ENCODE measurements around the gene TGFBRAP1. TPM values are rescaled to one million over a fixed set of nuclear protein-coding genes. Genes with fewer than 3 reads are reported as not detected.
A peak's percentile ranks its signal among the peaks of the same experiment; 100 is the strongest.

The TGFBRAP1 gene
- polyA plus RNA-seq, 4 donors, result 14.7 to 17.3 (median 16.0) TPM

- no peak for DNase-seq (ENCODE audit: low read depth in 4 of 4, low spot score in 2 of 4)
Measured at GRCh38 chr2:105321875-105322646, 7.5 kb downstream of the TGFBRAP1 start.

- DNase-seq (ENCODE audit: low read depth in 4 of 4, low spot score in 2 of 4), result no peak
Measured at GRCh38 chr2:105320651-105321215, 8.8 kb downstream of the TGFBRAP1 start.

- no peak for DNase-seq (ENCODE audit: low read depth in 4 of 4, low spot score in 2 of 4)
Measured at GRCh38 chr2:105317937-105318336, 11.6 kb downstream of the TGFBRAP1 start.

DNA sequence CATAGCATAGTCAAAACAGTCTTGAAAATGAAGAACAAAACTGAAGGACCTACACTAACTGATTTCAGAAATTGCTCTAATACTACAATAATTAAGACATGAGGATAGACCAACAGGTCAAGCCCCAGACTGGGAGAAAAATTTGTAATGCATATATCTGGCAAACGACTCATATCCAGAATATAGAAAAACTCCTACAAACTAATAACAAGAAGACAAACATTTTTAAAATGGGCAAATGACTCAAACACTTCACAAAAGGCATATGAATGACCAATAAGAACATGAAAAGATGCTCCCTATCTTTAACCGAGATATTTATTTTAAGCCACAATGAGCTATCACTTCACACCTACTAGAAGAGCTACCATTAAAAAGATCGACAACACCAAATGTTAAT, 14.2 kb downstream of the TGFBRAP1 start:
- DNase-seq (ENCODE audit: low read depth in 4 of 4, low spot score in 2 of 4), result no peak

- no peak for DNase-seq (ENCODE audit: low read depth in 4 of 4, low spot score in 2 of 4)
Measured at GRCh38 chr2:105313877-105314276, 15.7 kb downstream of the TGFBRAP1 start.

GRCh38 chr2:105309147-105309545, 20.4 kb downstream of the TGFBRAP1 start:
- DNase-seq (ENCODE audit: low read depth in 4 of 4, low spot score in 2 of 4), result no peak

- DNase-seq (ENCODE audit: low read depth in 4 of 4, low spot score in 2 of 4), result no peak
Measured at GRCh38 chr2:105308382-105309146, 21.0 kb downstream of the TGFBRAP1 start.

DNA sequence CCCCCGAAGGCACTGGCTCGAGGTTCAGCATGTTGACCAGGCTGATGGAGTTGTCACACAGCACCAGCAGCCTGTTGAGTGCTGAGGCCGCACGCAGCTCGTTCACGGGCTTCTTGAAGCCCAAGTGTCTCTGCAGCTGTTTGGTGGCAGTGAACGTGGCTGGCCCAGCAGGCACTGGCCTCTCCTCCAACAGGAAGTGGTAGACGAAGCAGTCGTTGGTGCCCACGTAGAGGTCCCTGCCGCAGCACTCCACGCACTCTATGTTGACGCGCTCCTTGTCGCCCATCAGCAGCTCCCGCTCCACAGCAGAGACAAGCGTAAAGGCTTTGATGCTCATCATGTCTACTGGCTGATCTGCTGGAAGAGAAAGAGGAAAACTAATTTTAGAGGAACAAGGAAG, 21.6 kb downstream of the TGFBRAP1 start:
- no peak for DNase-seq (ENCODE audit: low read depth in 4 of 4, low spot score in 2 of 4)

DNA sequence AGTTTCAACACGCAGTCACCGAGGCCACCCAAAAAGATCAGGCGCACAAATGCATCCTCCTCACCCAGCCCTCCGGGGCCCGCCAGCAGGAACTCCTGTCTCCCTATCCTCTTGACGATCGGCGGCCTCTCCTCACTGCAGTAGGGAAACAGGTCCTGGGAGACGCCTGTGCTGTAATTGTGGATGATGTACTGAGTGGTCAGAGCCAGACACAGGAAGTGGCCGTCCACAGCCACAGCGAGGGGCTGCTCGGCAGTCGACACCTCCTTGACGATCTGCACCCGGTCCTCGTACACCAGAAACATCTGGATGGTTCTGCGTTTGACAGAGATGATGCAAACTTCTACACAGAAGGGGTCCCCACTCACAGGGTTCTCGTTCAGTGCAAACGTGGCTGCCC, 22.0 kb downstream of the TGFBRAP1 start:
- DNase-seq (ENCODE audit: low read depth in 4 of 4, low spot score in 2 of 4), result no peak

GRCh38 chr2:105307146-105307545, 22.4 kb downstream of the TGFBRAP1 start:
- DNase-seq (ENCODE audit: low read depth in 4 of 4, low spot score in 2 of 4), result no peak

DNA sequence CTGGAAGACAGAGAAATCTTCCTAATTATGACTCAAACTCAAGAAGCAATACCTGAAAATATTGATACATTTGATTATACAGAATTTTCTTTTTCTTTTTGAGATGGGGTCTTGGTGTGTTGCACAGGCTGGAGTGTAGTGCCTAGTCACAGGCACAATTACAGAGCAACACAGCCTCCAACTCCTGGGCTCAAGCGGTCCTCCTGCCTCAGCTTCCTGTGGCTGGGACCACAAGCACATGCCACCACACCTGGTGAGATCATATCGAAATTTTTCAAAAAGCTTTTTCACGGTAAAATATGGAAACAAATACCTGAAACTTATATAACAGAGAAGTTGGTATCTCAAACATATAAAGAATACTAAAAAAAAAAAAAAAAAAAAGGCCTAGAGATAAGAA, 27.9 kb downstream of the TGFBRAP1 start:
- no peak for DNase-seq (ENCODE audit: low read depth in 4 of 4, low spot score in 2 of 4)

- no peak for DNase-seq (ENCODE audit: low read depth in 4 of 4, low spot score in 2 of 4)
Measured at GRCh38 chr2:105299290-105299689, 30.2 kb downstream of the TGFBRAP1 start.

DNA sequence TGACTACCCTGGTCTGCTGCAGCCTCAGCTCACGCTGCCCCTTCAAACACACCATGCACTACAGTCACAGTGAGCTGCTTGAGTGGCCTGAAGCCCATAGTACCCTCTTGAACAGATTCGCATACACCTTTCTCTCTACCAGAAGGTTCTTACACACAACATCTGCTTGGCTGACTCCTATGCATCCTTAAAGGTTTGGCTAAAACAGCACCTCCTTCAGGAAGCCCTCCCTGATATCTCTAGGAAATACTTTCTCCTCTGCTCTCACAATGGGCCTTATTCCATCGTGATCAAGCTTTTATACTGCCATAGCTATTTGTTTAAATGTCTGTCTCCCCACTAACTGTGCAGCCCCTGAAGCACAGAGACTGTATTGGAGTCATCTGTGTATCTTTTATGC, 31.5 kb downstream of the TGFBRAP1 start:
- no peak for DNase-seq (ENCODE audit: low read depth in 4 of 4, low spot score in 2 of 4)

DNA sequence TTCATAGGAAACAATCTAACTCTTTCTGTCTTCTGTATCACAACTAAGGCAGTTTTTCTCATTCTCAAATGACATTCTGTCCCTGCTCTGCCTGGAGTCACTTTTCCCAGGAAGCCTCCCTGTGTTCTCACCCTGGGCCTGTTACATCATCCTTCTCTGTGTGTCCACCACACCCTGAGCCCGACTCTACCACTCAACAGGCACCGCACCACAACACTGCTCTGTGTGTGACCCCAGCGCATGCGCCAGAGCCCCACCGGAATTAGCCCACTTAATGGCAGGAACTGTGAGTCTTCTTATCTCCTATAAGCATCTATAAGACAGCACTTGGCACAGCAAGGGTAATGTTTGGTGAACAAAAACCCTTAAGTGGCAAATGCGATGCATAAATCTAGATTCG, 32.3 kb downstream of the TGFBRAP1 start:
- no peak for DNase-seq (ENCODE audit: low read depth in 4 of 4, low spot score in 2 of 4)

DNA sequence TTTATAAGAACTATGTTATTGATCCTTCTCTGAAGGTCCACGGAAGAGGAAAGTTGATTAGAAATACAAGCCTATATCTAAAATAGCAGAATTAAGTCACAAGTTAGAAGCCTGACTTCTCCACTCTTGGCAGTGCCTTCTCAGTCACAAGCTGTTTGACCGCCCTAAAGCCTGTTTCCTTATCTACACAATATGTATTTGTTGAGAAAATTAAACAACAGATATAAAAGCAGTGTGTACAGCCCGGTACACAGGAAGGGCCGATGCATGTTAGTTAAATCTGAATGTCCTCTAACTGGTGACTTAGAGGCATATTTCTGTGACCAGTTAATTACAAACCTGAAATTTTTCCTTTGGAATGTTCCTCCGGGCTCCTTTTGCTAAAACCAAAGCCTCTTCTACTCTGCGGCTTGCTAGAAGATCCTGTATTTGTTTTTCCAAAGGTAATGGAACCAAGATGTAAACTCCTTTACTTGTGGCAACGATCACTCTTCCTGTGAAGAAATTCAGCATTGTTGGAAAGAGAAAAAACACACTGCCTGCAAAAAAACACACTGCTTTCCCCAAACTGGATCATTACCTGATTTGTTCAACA, 33.4 kb downstream of the TGFBRAP1 start:
- no peak for DNase-seq (ENCODE audit: low read depth in 4 of 4, low spot score in 2 of 4)

- DNase-seq (ENCODE audit: low read depth in 4 of 4, low spot score in 2 of 4), result peak; percentile 30 to 69 (median 34)
Measured at GRCh38 chr2:105294844-105295481, 34.6 kb downstream of the TGFBRAP1 start.

DNA sequence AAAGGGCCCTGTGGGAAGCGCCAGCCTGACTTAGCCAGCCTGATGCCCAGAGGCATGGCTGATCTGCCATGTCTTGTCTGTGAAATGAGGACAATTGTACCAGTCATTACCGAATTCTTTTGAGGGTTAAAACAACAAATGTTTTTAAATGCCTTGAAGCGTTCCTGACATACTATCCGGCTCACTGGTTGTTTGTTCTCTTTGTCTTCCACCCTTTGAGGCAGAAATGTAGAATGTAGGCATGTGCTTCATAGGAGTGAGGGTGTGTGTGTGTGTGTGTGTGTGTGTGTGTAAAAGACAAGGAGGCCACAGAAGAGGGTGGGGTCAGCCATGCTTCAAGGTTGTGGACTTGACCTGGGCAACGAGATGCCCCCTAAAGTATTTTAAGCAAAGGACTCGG, 35.5 kb downstream of the TGFBRAP1 start:
- no peak for DNase-seq (ENCODE audit: low read depth in 4 of 4, low spot score in 2 of 4)

- DNase-seq (ENCODE audit: low read depth in 4 of 4, low spot score in 2 of 4), result no peak
Measured at GRCh38 chr2:105291981-105292380, 37.6 kb downstream of the TGFBRAP1 start.

DNA sequence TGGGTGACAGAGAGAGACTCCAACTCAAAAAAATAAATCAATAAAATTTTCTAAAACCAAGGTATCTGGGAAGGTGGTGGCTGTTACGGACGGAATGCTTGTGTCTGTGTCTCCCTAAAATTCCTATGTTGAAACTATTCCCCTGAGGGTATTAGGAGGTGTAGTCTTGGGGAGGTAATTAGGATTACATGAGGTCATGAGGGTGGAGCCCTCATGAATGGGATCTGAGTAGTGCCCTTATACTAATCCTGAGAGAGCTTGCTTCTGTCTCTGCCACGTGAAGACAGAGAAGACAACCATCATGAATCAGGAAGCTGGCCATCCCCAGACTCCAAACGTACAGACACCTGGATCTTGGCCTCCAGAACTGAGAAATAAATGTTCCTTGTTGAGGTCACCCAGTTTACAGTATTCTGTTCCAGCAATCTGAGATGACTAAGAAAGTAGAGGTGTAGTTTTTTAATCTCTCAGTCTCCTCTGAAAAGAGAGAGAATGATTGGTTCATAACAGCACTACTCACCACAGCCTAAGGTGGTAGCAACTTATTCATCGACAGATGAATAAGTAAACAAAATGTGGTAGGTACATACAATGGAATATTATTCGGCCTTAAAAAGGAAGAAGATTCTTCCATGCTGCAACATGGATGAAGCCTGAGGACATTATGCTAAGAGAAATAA, 38.4 kb downstream of the TGFBRAP1 start:
- no peak for DNase-seq (ENCODE audit: low read depth in 4 of 4, low spot score in 2 of 4)

GRCh38 chr2:105288133-105288532, 41.4 kb downstream of the TGFBRAP1 start:
- no peak for DNase-seq (ENCODE audit: low read depth in 4 of 4, low spot score in 2 of 4)
